Spleen (tissue), 7 donors: ENCODE measurements around the gene NLGN3.

ENCODE experiments used
- POLR2AphosphoS5 ChIP-seq, 3 donors: sonication (generic); formaldehyde crosslinking; IDR thresholded peaks; one replicate each; pipeline ENCODE4 v1.5.1; 2017; ENCODE audit warnings: antibody characterized with exemption in 3 of 3
- TF ChIP-seq, protein P1 (sequence below), 11 experiments: fragments of 200-600 bp in 7 of 11; fragments of 450-650 bp in 4 of 11; sonication (generic) in 4 of 11; IDR thresholded peaks in 8 of 11; conservative IDR thresholded peaks in 3 of 11; 1 replicate in 7 of 11; 2 replicates in 4 of 11; pipeline versions ENCODE4 v1.4.0 to v1.8.0; 2016 to 2021; ENCODE audit warnings: antibody characterized with exemption in 11 of 11, inconsistent platforms in 4 of 11, mild to moderate bottlenecking in 1 of 11
- donor health status: DM: no; HTN: no; CAD: no; lungs with moderate emphysema.
- donor health status: DM: no; HTN: no; CAD: no.
- donor health status: DM: no; HTN: no; CAD: no.

DNA sequence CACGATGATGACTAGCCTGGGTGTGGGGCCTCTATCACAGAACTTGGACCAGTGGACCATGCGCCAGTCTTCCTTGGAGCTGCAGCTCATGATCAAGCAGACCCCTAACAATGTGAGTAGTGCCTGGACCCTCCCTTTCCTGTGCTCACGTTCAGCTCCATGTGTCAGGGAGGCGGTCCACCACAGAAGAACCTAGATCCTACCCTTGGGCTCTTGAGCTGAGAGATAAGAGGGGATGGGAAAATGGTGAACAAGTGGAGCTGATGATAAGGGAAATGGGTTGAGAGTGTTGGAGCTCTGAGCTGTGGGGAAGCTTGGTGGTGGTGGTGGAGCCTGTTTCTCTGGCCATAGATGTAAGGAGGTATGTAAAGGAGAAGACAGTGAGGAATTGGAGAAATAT lies 13.1 kb upstream of the NLGN3 start:
- TF ChIP-seq, protein P1, sequence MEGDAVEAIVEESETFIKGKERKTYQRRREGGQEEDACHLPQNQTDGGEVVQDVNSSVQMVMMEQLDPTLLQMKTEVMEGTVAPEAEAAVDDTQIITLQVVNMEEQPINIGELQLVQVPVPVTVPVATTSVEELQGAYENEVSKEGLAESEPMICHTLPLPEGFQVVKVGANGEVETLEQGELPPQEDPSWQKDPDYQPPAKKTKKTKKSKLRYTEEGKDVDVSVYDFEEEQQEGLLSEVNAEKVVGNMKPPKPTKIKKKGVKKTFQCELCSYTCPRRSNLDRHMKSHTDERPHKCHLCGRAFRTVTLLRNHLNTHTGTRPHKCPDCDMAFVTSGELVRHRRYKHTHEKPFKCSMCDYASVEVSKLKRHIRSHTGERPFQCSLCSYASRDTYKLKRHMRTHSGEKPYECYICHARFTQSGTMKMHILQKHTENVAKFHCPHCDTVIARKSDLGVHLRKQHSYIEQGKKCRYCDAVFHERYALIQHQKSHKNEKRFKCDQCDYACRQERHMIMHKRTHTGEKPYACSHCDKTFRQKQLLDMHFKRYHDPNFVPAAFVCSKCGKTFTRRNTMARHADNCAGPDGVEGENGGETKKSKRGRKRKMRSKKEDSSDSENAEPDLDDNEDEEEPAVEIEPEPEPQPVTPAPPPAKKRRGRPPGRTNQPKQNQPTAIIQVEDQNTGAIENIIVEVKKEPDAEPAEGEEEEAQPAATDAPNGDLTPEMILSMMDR (IDR thresholded peaks at IDR 0.05 in 8 of 11, conservative IDR thresholded peaks at IDR 0.05 in 3 of 11) = no peak
- no peak for TF ChIP-seq POLR2AphosphoS5 (IDR thresholded peaks at IDR 0.05)
